ENCODE data around the gene PARD3B. TPM values are rescaled to one million over a fixed set of nuclear protein-coding genes. Genes with fewer than 3 reads are reported as not detected.

Gene PARD3B
- total and polyA plus RNA-seq, 2 of the 4 experiments (the other 2 are of a cell fraction), result 3.3 to 15.6 TPM

DNA sequence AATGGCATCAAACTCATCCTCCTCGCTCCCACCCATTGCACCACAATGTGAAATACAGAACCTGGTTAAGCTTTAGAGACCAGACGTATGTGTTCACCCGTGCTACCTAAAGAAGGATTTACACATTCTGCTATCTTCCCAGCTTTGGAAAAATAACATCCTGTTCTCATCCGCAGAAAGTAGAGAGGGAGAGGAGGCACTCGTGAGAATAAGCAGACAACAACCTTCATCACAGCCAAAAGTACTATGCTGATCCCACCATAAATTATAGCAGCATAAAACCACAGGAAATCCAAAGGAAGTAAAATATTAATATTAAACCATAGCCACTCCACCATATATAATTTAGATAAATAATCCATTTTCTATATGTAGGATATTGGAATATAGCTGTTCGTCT, 1025.4 kb downstream of the PARD3B start:
- no peak for DNase-seq
- ATAC-seq (ENCODE audit: low read depth), result no peak
- dilution Hi-C loops (cut with HindIII; ENCODE audit: low sequenced_read_pairs, unreplicated experiment), result no loop called here

More for the DNA sequence above, 1025.4 kb downstream of the PARD3B start:
- Histone ChIP-seq H3K23ac (ENCODE audit: low read depth, low read length) (no peak overlapping the region), H3K4me1 (ENCODE audit: control insufficient read depth, insufficient read depth, low read length) (peaks cover 3% of the 10 kb centered on the region; the same call in 1 of the 2 replicates), H2AK5ac (ENCODE audit: low read depth, low read length) (no peak overlapping the region), H3K4me3 (ENCODE audit: insufficient read depth, low read depth, low read length) (no peak overlapping the region), H2BK20ac (ENCODE audit: low read depth, low read length) (no peak overlapping the region), H3K79me1 (ENCODE audit: low read depth in 1 of 2, low read length in 2 of 2) (no peaks in the 10 kb centered on the region), H3K56ac (ENCODE audit: extremely low read depth, insufficient read depth, low read length) (no peak overlapping the region), H3K18ac (ENCODE audit: low read depth, low read length) (no peak overlapping the region), H3K9ac (ENCODE audit: low read depth, low read length) (no peak overlapping the region), H3K27ac (ENCODE audit: insufficient read depth, low read length) (no peak overlapping the region), H2AK9ac (replicated peaks; ENCODE audit: low read depth, low read length, poor library complexity) (no peak overlapping the region), H3K36me3 (ENCODE audit: control insufficient read depth, insufficient read depth, low read length) (no peaks in the 10 kb centered on the region), H4K91ac (ENCODE audit: insufficient read depth, low read depth, low read length) (no peak overlapping the region), H2BK15ac (ENCODE audit: low read depth, low read length) (no peak overlapping the region), H3K4ac (ENCODE audit: low read depth, low read length) (no peak overlapping the region), H4K5ac (ENCODE audit: low read depth, low read length) (no peak overlapping the region), H4K20me1 (ENCODE audit: insufficient read depth, low read length) (no peaks in the 10 kb centered on the region), H2BK5ac (ENCODE audit: low read depth, low read length, poor library complexity, severe bottlenecking) (no peak overlapping the region), H3K27me3 (ENCODE audit: control insufficient read depth, insufficient read depth, low read length) (no peaks in the 10 kb centered on the region), H2BK120ac (ENCODE audit: low read depth, low read length) (no peak overlapping the region), H3K9me1 (ENCODE audit: insufficient read depth, low read length) (0 out of 2 replicates have a peak, but pooled peaks cover 9% of the 10 kb centered on the region), H3K9me3 (ENCODE audit: control insufficient read depth, insufficient read depth, low read length) (no peaks in the 10 kb centered on the region), H2AFZ (replicated peaks; ENCODE audit: low read length, poor library complexity) (no peak overlapping the region), H4K8ac (ENCODE audit: low read depth in 2 of 2, low read length in 2 of 2) (no peak overlapping the region), H3K14ac (replicated peaks; ENCODE audit: low read depth, low read length) (no peak overlapping the region), H3K4me2 (ENCODE audit: low read depth, low read length) (no peak overlapping the region)
- no TSS peak for BruUV-seq (replicated peaks)
- POLR2A ChIA-PET (ENCODE audit: unreplicated experiment), result no interaction called here
- intact Hi-C loops (cut with micrococcal nuclease), result no loop called here
- in situ Hi-C loops (cut with MboI; ENCODE audit: low sequenced_read_pairs), result no loop called here
- no CpG with 5 or more reads among the region's 6 CpGs for WGBS, 2 experiments (ENCODE audit: extremely low coverage in 2 of 2, insufficient read length in 1 of 2)
- CTCF ChIA-PET, result no interaction called here
- TF ChIP-seq MAFK (IDR thresholded peaks at IDR 0.05; ENCODE audit: low read depth, low read length) (no peak), NFE2L2 (IDR thresholded peaks at IDR 0.05; ENCODE audit: low read depth, low read length) (no peak)
- TF ChIP-seq, protein P1, sequence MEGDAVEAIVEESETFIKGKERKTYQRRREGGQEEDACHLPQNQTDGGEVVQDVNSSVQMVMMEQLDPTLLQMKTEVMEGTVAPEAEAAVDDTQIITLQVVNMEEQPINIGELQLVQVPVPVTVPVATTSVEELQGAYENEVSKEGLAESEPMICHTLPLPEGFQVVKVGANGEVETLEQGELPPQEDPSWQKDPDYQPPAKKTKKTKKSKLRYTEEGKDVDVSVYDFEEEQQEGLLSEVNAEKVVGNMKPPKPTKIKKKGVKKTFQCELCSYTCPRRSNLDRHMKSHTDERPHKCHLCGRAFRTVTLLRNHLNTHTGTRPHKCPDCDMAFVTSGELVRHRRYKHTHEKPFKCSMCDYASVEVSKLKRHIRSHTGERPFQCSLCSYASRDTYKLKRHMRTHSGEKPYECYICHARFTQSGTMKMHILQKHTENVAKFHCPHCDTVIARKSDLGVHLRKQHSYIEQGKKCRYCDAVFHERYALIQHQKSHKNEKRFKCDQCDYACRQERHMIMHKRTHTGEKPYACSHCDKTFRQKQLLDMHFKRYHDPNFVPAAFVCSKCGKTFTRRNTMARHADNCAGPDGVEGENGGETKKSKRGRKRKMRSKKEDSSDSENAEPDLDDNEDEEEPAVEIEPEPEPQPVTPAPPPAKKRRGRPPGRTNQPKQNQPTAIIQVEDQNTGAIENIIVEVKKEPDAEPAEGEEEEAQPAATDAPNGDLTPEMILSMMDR (conservative IDR thresholded peaks at IDR 0.05; ENCODE audit: low read depth, low read length), result no peak
